ENCODE data around the gene ATP11A. TPM values are rescaled to one million over a fixed set of nuclear protein-coding genes. Genes with fewer than 3 reads are reported as not detected.

Gene ATP11A
- total and polyA plus RNA-seq, 2 experiments from 2014 or later: 12.3 to 52.6 TPM

DNA sequence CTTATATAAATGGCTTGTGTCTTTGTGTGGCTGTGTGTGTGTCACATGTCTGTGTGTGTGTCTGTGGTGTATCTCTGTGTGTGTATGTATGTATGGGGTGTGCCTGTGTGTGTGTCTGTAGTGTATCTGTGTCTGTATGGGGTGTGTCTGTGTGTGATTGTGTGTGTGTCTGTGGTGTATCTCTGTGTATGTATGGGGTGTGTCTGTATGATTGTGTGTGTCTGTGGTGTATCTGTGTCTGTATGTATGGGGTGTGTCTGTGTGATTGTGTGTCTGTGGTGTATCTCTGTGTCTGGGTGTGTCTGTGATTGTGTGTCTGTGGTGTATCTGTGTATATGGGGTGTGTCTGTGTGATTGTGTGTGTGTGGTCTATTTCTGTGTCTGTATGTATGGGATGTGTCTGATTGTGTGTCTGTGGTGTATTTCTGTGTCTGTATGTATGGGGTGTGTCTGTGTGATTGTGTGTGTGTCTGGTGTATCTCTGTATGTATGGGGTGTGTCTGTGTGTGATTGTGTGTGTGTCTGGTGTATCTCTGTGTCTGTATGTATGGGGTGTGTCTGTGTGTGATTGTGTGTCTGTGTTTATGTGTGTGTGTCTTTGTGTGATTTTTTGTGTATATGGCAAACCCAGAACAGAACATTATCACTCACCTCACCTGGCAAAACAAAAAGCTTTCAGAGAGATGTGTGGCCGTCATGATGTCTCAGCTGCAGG lies 223.0 kb downstream of the ATP11A start:
- Mint-ChIP-seq H3K27me3 (ENCODE audit: insufficient read depth, low read depth, poor library complexity) (peaks cover 5% of the 10 kb centered on the region), H3K4me1 (peaks cover 21% of the 10 kb centered on the region), H3K27ac (no peak overlapping the region)

More for the DNA sequence above, 223.0 kb downstream of the ATP11A start:
- H3F3A ChIP-seq (replicated peaks; ENCODE audit: low read depth): no peaks in the 10 kb centered on the region
- Mint-ChIP-seq H3K9me3 (no peaks in the 10 kb centered on the region), H3K36me3 (ENCODE audit: low read depth) (peaks cover 3% of the 10 kb centered on the region; the same call in 2 of the 3 replicates), H3K4me3 (no peak overlapping the region)
- H3K4me2 ChIP-seq: no peak overlapping the region
- no peak overlapping the region for H3K27ac ChIP-seq (ENCODE audit: low read depth)
- TF ChIP-seq, protein P1, sequence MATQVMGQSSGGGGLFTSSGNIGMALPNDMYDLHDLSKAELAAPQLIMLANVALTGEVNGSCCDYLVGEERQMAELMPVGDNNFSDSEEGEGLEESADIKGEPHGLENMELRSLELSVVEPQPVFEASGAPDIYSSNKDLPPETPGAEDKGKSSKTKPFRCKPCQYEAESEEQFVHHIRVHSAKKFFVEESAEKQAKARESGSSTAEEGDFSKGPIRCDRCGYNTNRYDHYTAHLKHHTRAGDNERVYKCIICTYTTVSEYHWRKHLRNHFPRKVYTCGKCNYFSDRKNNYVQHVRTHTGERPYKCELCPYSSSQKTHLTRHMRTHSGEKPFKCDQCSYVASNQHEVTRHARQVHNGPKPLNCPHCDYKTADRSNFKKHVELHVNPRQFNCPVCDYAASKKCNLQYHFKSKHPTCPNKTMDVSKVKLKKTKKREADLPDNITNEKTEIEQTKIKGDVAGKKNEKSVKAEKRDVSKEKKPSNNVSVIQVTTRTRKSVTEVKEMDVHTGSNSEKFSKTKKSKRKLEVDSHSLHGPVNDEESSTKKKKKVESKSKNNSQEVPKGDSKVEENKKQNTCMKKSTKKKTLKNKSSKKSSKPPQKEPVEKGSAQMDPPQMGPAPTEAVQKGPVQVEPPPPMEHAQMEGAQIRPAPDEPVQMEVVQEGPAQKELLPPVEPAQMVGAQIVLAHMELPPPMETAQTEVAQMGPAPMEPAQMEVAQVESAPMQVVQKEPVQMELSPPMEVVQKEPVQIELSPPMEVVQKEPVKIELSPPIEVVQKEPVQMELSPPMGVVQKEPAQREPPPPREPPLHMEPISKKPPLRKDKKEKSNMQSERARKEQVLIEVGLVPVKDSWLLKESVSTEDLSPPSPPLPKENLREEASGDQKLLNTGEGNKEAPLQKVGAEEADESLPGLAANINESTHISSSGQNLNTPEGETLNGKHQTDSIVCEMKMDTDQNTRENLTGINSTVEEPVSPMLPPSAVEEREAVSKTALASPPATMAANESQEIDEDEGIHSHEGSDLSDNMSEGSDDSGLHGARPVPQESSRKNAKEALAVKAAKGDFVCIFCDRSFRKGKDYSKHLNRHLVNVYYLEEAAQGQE (IDR thresholded peaks at IDR 0.05; ENCODE audit: unreplicated experiment): no peak
- no peak for TF ChIP-seq CREB1 (CRISPR knock-in tag; IDR thresholded peaks at IDR 0.05; ENCODE audit: low read depth)
- no peak for TF ChIP-seq ZNF331 (CRISPR knock-in tag; IDR thresholded peaks at IDR 0.05; ENCODE audit: low read depth)
- TF ChIP-seq EZH2phosphoT487 (IDR thresholded peaks at IDR 0.05; ENCODE audit: unreplicated experiment): no peak
- TF ChIP-seq, protein P2, sequence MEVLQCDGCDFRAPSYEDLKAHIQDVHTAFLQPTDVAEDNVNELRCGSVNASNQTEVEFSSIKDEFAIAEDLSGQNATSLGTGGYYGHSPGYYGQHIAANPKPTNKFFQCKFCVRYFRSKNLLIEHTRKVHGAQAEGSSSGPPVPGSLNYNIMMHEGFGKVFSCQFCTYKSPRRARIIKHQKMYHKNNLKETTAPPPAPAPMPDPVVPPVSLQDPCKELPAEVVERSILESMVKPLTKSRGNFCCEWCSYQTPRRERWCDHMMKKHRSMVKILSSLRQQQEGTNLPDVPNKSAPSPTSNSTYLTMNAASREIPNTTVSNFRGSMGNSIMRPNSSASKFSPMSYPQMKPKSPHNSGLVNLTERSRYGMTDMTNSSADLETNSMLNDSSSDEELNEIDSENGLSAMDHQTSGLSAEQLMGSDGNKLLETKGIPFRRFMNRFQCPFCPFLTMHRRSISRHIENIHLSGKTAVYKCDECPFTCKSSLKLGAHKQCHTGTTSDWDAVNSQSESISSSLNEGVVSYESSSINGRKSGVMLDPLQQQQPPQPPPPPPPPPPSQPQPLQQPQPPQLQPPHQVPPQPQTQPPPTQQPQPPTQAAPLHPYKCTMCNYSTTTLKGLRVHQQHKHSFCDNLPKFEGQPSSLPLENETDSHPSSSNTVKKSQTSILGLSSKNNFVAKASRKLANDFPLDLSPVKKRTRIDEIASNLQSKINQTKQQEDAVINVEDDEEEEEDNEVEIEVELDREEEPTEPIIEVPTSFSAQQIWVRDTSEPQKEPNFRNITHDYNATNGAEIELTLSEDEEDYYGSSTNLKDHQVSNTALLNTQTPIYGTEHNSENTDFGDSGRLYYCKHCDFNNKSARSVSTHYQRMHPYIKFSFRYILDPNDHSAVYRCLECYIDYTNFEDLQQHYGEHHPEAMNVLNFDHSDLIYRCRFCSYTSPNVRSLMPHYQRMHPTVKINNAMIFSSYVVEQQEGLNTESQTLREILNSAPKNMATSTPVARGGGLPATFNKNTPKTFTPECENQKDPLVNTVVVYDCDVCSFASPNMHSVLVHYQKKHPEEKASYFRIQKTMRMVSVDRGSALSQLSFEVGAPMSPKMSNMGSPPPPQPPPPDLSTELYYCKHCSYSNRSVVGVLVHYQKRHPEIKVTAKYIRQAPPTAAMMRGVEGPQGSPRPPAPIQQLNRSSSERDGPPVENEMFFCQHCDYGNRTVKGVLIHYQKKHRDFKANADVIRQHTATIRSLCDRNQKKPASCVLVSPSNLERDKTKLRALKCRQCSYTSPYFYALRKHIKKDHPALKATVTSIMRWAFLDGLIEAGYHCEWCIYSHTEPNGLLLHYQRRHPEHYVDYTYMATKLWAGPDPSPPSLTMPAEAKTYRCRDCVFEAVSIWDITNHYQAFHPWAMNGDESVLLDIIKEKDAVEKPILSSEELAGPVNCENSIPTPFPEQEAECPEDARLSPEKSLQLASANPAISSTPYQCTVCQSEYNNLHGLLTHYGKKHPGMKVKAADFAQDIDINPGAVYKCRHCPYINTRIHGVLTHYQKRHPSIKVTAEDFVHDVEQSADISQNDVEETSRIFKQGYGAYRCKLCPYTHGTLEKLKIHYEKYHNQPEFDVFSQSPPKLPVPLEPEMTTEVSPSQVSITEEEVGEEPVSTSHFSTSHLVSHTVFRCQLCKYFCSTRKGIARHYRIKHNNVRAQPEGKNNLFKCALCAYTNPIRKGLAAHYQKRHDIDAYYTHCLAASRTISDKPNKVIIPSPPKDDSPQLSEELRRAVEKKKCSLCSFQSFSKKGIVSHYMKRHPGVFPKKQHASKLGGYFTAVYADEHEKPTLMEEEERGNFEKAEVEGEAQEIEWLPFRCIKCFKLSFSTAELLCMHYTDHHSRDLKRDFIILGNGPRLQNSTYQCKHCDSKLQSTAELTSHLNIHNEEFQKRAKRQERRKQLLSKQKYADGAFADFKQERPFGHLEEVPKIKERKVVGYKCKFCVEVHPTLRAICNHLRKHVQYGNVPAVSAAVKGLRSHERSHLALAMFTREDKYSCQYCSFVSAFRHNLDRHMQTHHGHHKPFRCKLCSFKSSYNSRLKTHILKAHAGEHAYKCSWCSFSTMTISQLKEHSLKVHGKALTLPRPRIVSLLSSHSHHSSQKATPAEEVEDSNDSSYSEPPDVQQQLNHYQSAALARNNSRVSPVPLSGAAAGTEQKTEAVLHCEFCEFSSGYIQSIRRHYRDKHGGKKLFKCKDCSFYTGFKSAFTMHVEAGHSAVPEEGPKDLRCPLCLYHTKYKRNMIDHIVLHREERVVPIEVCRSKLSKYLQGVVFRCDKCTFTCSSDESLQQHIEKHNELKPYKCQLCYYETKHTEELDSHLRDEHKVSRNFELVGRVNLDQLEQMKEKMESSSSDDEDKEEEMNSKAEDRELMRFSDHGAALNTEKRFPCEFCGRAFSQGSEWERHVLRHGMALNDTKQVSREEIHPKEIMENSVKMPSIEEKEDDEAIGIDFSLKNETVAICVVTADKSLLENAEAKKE (CRISPR knock-in tag; IDR thresholded peaks at IDR 0.05): no peak
- TF ChIP-seq NANOG (IDR thresholded peaks at IDR 0.05; ENCODE audit: borderline replicate concordance): no peak
- TF ChIP-seq STAT1 (IDR thresholded peaks at IDR 0.05; ENCODE audit: unreplicated experiment): no peak
- no peak for TF ChIP-seq POLR2AphosphoS5 (IDR thresholded peaks at IDR 0.05; ENCODE audit: low read depth)
- no peak for TF ChIP-seq ZNF114 (CRISPR knock-in tag; IDR thresholded peaks at IDR 0.05)
- no peak for TF ChIP-seq JUNB (IDR thresholded peaks at IDR 0.05; ENCODE audit: unreplicated experiment)
- TF ChIP-seq EZH2 (IDR thresholded peaks at IDR 0.05; ENCODE audit: low read depth, unreplicated experiment): no peak
- TF ChIP-seq, protein P3, sequence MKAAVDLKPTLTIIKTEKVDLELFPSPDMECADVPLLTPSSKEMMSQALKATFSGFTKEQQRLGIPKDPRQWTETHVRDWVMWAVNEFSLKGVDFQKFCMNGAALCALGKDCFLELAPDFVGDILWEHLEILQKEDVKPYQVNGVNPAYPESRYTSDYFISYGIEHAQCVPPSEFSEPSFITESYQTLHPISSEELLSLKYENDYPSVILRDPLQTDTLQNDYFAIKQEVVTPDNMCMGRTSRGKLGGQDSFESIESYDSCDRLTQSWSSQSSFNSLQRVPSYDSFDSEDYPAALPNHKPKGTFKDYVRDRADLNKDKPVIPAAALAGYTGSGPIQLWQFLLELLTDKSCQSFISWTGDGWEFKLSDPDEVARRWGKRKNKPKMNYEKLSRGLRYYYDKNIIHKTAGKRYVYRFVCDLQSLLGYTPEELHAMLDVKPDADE (IDR thresholded peaks at IDR 0.05): no peak
- TF ChIP-seq, protein P4, sequence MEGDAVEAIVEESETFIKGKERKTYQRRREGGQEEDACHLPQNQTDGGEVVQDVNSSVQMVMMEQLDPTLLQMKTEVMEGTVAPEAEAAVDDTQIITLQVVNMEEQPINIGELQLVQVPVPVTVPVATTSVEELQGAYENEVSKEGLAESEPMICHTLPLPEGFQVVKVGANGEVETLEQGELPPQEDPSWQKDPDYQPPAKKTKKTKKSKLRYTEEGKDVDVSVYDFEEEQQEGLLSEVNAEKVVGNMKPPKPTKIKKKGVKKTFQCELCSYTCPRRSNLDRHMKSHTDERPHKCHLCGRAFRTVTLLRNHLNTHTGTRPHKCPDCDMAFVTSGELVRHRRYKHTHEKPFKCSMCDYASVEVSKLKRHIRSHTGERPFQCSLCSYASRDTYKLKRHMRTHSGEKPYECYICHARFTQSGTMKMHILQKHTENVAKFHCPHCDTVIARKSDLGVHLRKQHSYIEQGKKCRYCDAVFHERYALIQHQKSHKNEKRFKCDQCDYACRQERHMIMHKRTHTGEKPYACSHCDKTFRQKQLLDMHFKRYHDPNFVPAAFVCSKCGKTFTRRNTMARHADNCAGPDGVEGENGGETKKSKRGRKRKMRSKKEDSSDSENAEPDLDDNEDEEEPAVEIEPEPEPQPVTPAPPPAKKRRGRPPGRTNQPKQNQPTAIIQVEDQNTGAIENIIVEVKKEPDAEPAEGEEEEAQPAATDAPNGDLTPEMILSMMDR (conservative IDR thresholded peaks at IDR 0.05; ENCODE audit: low read depth in 2 of 2): no peak
- no peak overlapping the region for H3K4me3 ChIP-seq
- H3K4me1 ChIP-seq (ENCODE audit: insufficient read depth): no peaks in the 10 kb centered on the region
- no peaks in the 10 kb centered on the region for H3K9me2 ChIP-seq (ENCODE audit: insufficient read depth)
- H2AFZ ChIP-seq: no peak overlapping the region
- ATAC-seq (no peak), DNase-seq (ENCODE audit: low spot score) (no peak)
- no peaks in the 10 kb centered on the region for H3K36me3 ChIP-seq (ENCODE audit: insufficient read depth)
- no peaks in the 10 kb centered on the region for H4K20me1 ChIP-seq (replicated peaks; ENCODE audit: insufficient read depth)
- no peaks in the 10 kb centered on the region for H3K27me3 ChIP-seq (ENCODE audit: insufficient read depth)
- H3K79me2 ChIP-seq (replicated peaks; ENCODE audit: insufficient read depth): no peaks in the 10 kb centered on the region

All from GM23338 (cell line).